ENCODE measurements around the gene LAYN.
A peak's percentile ranks its signal among the peaks of the same experiment; 100 is the strongest.

The LAYN gene

DNA sequence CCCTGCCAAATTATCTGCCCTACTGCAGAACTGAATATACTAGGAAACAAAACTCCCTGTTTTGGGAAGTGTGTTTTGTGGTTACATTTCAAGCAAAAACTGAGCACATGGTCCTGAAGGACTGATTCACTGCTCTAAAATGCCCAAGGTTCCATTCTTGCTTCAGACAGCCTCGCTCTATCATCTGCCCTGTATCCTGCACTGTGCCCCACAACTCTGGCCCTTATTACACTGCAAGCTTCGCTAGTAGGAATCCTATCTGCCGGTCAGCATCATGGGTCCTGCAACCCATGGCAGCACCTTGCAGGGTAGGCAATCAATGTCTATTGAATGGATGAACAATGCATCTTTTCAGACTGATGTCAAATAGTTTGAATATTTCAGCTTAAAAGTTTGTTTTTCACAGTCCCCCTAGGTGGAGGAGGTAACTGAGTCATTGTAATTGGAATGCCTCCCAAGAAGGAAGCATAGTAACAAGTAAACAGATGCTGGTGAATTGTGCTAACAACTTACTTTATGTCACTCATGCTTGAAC lies 21.3 kb downstream of the LAYN start:
- DNase-seq (ENCODE audit: low spot score) = peak; percentile 14

DNA sequence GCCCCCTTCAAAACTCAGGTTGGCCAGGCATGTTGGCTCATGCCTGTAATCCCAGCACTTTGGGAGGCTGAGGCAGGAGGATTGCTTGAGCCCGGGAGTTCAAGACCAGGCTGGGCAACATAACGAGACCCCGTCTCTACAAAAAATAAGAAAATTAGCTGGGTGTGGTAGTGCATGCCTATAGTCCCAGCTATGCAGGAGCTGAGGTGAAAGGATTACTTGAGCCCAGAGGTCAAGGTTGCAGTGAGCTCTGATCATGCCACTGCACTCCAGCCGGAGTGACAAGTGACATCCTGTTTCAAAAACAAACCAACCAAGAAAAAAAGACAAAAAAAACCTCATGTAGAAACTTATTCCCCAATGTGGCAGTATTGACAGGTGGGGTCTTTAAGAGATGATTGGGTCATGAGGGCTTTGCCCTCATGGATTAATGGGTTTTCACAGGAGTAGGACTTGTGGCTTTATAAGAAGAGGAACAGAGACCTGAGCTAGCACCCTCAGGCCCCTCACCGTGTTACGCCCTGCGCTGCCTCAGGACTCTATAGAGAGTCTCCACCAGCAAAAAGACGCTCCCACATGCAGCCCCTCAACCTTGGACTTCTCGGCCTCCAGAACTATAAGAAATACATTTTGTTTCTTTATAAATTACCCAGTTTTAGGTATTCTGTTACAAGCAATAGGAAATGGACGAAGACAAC lies 22.3 kb downstream of the LAYN start:
- no peak for DNase-seq (ENCODE audit: low spot score)

DNA sequence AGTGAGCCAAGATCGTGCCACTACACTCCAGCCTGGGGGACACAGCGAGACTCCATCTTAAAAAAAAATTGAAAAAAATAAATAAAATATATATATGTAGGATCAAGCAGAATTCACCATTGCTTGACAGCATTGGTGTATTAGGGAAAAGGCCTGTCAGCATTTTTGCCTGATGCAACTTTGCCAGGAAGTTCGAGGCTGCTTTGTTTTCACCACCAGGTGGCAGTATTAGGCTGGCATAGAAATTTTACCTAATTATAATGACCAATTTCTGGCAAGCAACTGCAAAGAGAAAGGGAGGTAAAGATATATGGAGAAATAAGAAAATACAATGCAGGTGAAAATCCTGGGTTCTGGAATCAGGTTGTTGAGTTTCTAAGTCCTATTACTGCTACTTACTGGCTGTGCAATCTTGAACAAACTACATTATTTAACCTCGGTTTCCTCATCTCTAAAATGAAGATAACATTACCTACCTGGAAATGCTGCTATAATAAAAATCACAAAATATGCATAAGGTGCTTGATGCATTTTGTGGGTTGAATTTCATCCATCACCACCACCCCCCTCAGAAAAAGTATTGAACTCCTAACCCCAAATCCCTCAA lies 24.7 kb downstream of the LAYN start:
- peak; percentile 68 for DNase-seq (ENCODE audit: low spot score)

GRCh38 chr11:111566324-111566723 lies 25.8 kb downstream of the LAYN start:
- no peak for DNase-seq (ENCODE audit: low spot score)

- no peak for DNase-seq (ENCODE audit: low spot score)
Observed at GRCh38 chr11:111569476-111569875, 29.0 kb downstream of the LAYN start.

GRCh38 chr11:111570796-111571195 lies 30.3 kb downstream of the LAYN start:
- DNase-seq (ENCODE audit: low spot score) = no peak

DNA sequence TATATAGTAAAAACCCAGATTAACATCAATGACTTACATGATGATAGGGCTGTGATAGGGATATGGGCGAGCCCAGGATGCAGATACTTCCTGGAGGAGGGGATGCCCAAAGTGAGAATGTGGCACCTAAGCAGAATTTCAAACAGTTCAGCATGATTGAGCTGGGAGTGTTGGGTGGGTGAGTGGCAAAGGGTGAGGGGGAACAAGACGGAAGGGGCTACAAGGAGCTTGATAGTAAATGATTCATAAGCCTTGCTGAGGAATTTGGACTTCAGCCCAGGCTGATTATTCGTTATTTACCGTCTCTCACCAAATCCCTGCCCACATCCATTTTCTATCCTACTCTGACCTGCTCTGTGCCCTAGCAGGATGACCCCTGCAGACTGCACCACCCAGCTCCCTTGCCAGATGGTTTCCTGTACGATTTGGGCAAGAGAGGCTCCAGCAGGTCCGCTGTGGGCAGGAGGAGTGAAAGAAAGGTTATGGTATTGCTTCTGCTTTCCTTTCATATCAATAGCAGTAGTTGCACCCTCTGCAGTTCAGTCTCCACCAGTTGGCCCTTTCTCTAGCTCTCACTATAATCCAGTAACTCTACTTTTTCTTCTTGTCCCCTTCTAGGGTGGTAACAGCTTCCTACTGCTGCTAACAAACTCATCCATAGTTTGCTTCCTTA lies 31.4 kb downstream of the LAYN start:
- DNase-seq (ENCODE audit: low spot score) = no peak

- DNase-seq (ENCODE audit: low spot score) = no peak
Observed at GRCh38 chr11:111572581-111572980, 32.1 kb downstream of the LAYN start.

DNA sequence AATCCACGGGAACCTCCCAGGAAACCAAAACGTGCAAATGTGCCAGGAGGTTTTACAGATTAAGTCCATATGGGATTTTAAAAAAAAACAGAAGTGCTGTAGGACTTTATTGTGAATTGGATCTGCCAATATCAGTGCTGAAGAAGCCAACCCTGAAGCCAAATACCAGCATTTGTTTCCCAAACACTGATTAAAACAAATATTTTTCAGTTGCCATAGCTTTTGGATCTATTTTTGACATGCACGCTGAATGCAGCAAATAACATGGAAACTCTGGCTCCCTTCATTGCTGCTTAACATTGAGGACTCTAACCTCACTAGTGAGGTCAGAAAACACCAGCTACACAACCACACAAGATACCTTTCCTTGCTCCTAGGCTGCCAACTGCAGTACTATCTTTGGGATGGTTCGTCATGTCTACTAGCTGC lies 33.3 kb downstream of the LAYN start:
- no peak for DNase-seq (ENCODE audit: low spot score)

DNA sequence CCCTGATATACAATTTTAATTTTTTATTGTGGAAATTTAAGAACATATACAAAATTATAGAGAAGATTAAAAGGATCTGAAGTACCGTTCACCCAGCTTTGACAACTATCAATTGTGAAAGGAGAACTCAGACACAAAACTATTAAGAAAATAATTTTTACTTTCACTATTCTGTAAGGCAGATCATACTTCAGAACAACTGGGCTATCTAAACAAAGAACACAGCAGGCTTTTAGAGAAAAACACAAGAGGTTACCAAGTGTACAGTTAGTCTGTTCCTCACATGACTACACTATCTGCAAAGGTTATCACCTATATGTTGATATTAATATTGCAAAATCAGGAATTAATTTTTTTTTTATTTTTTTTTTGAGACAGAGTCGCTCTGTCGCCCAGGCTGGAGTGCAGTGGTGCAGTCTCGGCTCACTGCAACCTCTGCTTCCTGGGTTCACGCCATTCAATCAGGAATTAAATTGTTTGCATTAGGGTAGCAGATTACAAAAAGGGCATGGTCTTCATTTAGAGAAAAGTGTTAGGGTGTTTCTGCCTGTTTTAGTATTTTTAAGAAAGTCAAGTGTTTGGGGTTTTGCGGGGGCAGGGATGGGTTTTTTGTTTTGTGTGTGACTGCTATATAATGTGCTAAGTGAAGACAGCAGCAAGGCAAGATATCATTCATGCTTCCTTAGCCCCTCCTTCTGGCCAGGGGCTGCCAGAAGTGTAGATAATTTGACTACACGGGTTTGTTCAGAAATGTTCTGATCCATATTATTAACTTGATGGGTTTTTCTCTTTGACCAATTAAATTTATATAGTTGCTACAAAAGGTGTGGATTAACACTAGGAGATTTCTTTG lies 34.1 kb downstream of the LAYN start:
- DNase-seq (ENCODE audit: low spot score) = no peak

- no peak for DNase-seq (ENCODE audit: low spot score)
Observed at GRCh38 chr11:111575740-111576139, 35.2 kb downstream of the LAYN start.

DNA sequence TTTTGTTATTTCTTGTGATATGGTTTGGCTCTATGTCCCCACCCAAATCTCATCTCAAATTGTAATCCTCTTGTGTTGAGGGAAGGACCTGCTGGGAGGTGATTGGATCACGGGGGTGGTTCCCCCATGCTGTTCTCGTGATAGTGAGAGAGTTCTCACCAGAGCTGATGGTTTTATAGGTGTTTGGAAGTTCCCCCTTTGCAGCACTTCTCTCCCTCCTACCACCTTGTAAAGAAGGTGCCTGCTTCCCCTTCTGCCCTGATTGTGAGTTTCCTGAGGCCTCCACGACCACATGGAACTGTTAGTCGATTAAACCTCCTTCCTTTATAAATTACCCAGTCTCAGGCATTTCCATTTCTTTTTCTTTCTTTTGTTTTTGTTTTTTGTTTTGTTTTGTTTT lies 37.3 kb downstream of the LAYN start:
- DNase-seq (ENCODE audit: low spot score) = no peak

DNA sequence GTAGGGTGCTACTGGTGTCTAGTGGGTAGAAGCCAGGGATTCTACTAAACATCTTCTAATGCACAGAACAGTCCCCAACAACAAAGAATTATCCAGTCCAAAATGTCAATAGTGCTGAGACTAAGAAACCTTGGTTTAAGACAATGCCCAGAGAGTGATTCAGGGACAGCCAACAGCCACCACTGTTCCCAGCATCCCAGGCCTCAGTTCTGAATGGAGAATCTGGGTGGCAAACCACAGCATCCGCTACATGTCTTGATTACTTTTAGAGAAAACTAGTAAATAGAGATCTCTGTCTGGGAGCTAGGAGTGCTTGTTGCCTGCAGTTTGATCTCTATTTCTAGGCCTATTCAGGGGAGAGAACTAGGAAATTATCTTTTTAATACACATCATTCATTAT lies 40.8 kb downstream of the LAYN start:
- no peak for DNase-seq (ENCODE audit: low spot score)

DNA sequence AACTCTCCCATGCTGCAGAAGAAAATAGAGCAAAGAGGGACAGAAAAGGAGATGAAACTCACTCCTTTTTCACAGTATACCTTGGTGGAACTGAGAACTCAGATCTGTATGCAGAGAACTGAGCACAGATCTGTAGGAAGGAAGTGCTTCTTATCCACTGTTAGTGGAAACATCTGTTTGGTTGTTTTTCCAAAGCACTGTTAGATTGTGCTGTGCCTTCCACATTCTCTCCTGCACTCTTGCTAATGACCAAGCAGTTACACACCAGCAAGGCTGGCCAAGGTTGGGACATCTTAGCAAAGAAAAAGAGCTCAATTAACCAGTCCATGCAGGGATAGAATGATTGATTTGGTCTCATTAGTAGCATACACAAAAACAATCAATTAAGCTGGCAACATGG lies 41.6 kb downstream of the LAYN start:
- no peak for DNase-seq (ENCODE audit: low spot score)

- DNase-seq (ENCODE audit: low spot score) = no peak
Observed at GRCh38 chr11:111582881-111583280, 42.4 kb downstream of the LAYN start.

DNA sequence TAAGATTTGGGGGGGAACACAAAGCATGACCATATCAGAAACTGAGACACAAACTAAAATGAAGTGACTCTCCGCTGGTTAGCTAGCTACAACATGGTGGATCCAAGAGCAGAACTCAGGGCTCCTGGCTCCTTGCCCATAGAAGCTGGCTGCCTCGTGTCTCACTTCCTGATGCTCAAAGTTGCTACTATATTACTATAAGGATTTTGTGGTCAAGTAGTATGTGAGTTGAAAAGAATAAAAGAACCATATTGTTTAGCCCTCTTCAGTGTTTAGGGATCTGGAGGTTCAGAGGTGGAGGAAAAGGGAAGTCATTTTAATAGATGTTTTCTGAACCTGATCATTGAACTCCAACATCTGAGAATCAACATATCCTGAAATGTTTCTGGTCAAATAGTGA lies 44.9 kb downstream of the LAYN start:
- no peak for DNase-seq (ENCODE audit: low spot score)

- DNase-seq (ENCODE audit: low spot score) = peak; percentile 62
Observed at GRCh38 chr11:111586388-111586831, 45.9 kb downstream of the LAYN start.

DNA sequence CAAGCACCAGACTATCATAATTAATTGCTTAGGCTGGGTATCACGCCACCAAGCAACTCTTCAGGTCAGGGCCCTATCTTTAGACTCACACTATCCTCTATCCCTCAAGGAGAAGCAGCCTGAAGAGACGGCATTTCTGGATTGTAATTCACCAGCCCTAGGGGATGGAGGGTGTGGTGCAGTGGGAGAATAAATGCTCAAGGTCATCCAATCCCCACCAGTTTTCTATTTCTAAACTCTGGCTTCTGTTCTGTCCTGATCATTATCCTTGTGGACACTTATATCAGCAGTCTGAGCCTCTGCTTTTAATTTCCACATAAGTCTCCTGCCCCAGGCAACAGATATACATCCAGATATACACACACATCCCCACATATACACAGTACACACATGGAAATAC lies 48.6 kb downstream of the LAYN start:
- DNase-seq (ENCODE audit: low spot score) = no peak

DNA sequence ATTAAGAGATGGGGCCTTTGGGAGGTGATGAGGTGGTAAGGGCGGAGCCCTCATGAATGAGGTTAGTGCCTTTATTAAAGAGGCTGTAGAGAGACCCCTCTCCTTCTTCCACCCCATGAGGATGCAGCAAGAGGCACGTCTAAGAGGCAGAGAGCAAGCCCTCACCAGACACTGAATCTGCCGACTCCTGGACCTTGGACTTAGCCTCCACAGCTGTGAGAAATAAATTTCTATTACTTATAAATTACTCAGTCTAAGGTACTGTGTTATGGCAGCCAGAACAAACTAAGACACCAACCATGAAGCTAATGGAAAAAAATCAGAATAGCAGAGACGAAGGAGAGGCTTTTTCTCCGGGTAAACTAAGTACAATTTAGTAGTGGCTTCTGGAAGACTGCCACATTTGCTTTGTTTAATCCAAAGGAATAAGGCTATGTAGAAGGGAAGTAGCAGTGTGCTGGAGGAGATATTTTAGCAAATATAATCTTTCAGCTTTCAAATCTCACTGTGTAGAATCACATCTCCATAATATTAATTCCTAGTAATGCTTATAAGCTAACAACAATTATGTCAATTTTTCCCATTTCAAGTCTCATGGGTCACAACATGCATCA lies 49.5 kb downstream of the LAYN start:
- DNase-seq (ENCODE audit: low spot score) = no peak

GRCh38 chr11:111591187-111591960 lies 50.9 kb downstream of the LAYN start:
- no peak for DNase-seq (ENCODE audit: low spot score)

DNA sequence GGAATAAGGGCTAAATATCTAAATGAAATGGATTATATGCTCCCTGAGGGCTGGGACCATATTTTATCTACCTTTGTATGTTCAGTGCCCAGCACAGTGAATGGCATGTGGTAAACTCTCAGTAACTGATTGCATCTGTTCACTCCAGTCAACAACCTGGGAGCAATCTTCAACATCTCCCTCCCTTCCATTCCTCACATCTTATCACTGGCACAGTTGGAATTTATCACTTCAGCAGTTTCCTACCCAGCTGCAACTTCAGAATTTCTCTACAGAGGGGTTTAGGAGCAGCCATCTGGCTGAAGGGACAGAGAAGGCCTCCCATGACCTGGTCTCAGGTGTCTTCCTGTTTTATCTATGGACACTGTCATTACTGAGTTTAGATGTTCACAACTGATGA lies 52.0 kb downstream of the LAYN start:
- DNase-seq (ENCODE audit: low spot score) = no peak
